ENCODE results near the gene FAM219A.

The FAM219A gene

GRCh38 chr9:34501889-34502425 lies 43.6 kb upstream of the FAM219A start:
- H3K4me3 ChIP-seq: no peak overlapping the region
- H3K27ac ChIP-seq: no peak overlapping the region
- H3K9me3 ChIP-seq (ENCODE audit: low read depth, low read length): no peaks in the 10 kb centered on the region
- H3K36me3 ChIP-seq (ENCODE audit: insufficient read depth, low read length): no peaks in the 10 kb centered on the region
- H3K9ac ChIP-seq (ENCODE audit: insufficient read length): no peak overlapping the region
- DNase-seq (ENCODE audit: low read depth, low spot score): no peak
- no peak for TF ChIP-seq POLR2AphosphoS5 (IDR thresholded peaks at IDR 0.05; ENCODE audit: borderline replicate concordance, low read depth, low read length)
- TF ChIP-seq FOXP2 (optimal IDR thresholded peaks at IDR 0.05; ENCODE audit: control extremely low read depth, extremely low read length, insufficient read depth): no peak
- no peak for TF ChIP-seq EZH2 (IDR thresholded peaks at IDR 0.05)

- no peak overlapping the region for H3K4me3 ChIP-seq
- DNase-seq (ENCODE audit: low read depth, low spot score): no peak
- no peak overlapping the region for H3K27ac ChIP-seq
Measured at GRCh38 chr9:34501372-34501771, 43.0 kb upstream of the FAM219A start.

GRCh38 chr9:34500623-34501267 lies 42.4 kb upstream of the FAM219A start:
- DNase-seq (ENCODE audit: low read depth, low spot score): no peak
- no peak overlapping the region for H3K4me3 ChIP-seq
- no peaks in the 10 kb centered on the region for H3K36me3 ChIP-seq (ENCODE audit: insufficient read depth, low read length)
- no peaks in the 10 kb centered on the region for H3K9me3 ChIP-seq (ENCODE audit: low read depth, low read length)
- TF ChIP-seq EZH2 (IDR thresholded peaks at IDR 0.05) (no peak), FOXP2 (optimal IDR thresholded peaks at IDR 0.05; ENCODE audit: control extremely low read depth, extremely low read length, insufficient read depth) (no peak), POLR2AphosphoS5 (IDR thresholded peaks at IDR 0.05; ENCODE audit: borderline replicate concordance, low read depth, low read length) (no peak)
- H3K27ac ChIP-seq: no peak overlapping the region
- no peak overlapping the region for H3K9ac ChIP-seq (ENCODE audit: insufficient read length)

More at GRCh38 chr9:34501372-34501771, 43.0 kb upstream of the FAM219A start:
- Histone ChIP-seq H3K9me3 (ENCODE audit: low read depth, low read length) (no peaks in the 10 kb centered on the region), H3K9ac (ENCODE audit: insufficient read length) (no peak overlapping the region), H3K36me3 (ENCODE audit: insufficient read depth, low read length) (no peaks in the 10 kb centered on the region)
- TF ChIP-seq POLR2AphosphoS5 (IDR thresholded peaks at IDR 0.05; ENCODE audit: borderline replicate concordance, low read depth, low read length): no peak
- TF ChIP-seq EZH2 (IDR thresholded peaks at IDR 0.05): no peak
- no peak for TF ChIP-seq FOXP2 (optimal IDR thresholded peaks at IDR 0.05; ENCODE audit: control extremely low read depth, extremely low read length, insufficient read depth)

- no peak overlapping the region for H3K27ac ChIP-seq
- no peak overlapping the region for H3K4me3 ChIP-seq
- no peak for TF ChIP-seq POLR2AphosphoS5 (IDR thresholded peaks at IDR 0.05; ENCODE audit: borderline replicate concordance, low read depth, low read length)
- TF ChIP-seq FOXP2 (optimal IDR thresholded peaks at IDR 0.05; ENCODE audit: control extremely low read depth, extremely low read length, insufficient read depth): no peak
- TF ChIP-seq EZH2 (IDR thresholded peaks at IDR 0.05): no peak
- no peaks in the 10 kb centered on the region for H3K36me3 ChIP-seq (ENCODE audit: insufficient read depth, low read length)
- no peak for DNase-seq (ENCODE audit: low read depth, low spot score)
- H3K9me3 ChIP-seq (ENCODE audit: low read depth, low read length): no peaks in the 10 kb centered on the region
- no peak overlapping the region for H3K9ac ChIP-seq (ENCODE audit: insufficient read length)
Measured at GRCh38 chr9:34499076-34499475, 40.7 kb upstream of the FAM219A start.

GRCh38 chr9:34498553-34498952 lies 40.2 kb upstream of the FAM219A start:
- Histone ChIP-seq H3K4me3 (no peak overlapping the region), H3K27ac (no peak overlapping the region), H3K9me3 (ENCODE audit: low read depth, low read length) (no peaks in the 10 kb centered on the region), H3K9ac (ENCODE audit: insufficient read length) (no peak overlapping the region), H3K36me3 (ENCODE audit: insufficient read depth, low read length) (no peaks in the 10 kb centered on the region)
- DNase-seq (ENCODE audit: low read depth, low spot score): no peak
- TF ChIP-seq FOXP2 (optimal IDR thresholded peaks at IDR 0.05; ENCODE audit: control extremely low read depth, extremely low read length, insufficient read depth): no peak
- no peak for TF ChIP-seq POLR2AphosphoS5 (IDR thresholded peaks at IDR 0.05; ENCODE audit: borderline replicate concordance, low read depth, low read length)
- TF ChIP-seq EZH2 (IDR thresholded peaks at IDR 0.05): no peak

GRCh38 chr9:34496149-34496712 lies 37.9 kb upstream of the FAM219A start:
- no peak overlapping the region for H3K27ac ChIP-seq
- no peak for DNase-seq (ENCODE audit: low read depth, low spot score)
- no peak for TF ChIP-seq EZH2 (IDR thresholded peaks at IDR 0.05)
- TF ChIP-seq FOXP2 (optimal IDR thresholded peaks at IDR 0.05; ENCODE audit: control extremely low read depth, extremely low read length, insufficient read depth): no peak
- TF ChIP-seq POLR2AphosphoS5 (IDR thresholded peaks at IDR 0.05; ENCODE audit: borderline replicate concordance, low read depth, low read length): no peak
- no peak overlapping the region for H3K4me3 ChIP-seq
- H3K9ac ChIP-seq (ENCODE audit: insufficient read length): no peak overlapping the region
- H3K36me3 ChIP-seq (ENCODE audit: insufficient read depth, low read length): no peaks in the 10 kb centered on the region
- H3K9me3 ChIP-seq (ENCODE audit: low read depth, low read length): no peaks in the 10 kb centered on the region

GRCh38 chr9:34493972-34494535 lies 35.7 kb upstream of the FAM219A start:
- no peak overlapping the region for H3K4me3 ChIP-seq
- H3K36me3 ChIP-seq (ENCODE audit: insufficient read depth, low read length): no peaks in the 10 kb centered on the region
- TF ChIP-seq FOXP2 (optimal IDR thresholded peaks at IDR 0.05; ENCODE audit: control extremely low read depth, extremely low read length, insufficient read depth) (no peak), POLR2AphosphoS5 (IDR thresholded peaks at IDR 0.05; ENCODE audit: borderline replicate concordance, low read depth, low read length) (no peak), EZH2 (IDR thresholded peaks at IDR 0.05) (no peak)
- H3K27ac ChIP-seq: no peak overlapping the region
- no peak overlapping the region for H3K9ac ChIP-seq (ENCODE audit: insufficient read length)
- no peak for DNase-seq (ENCODE audit: low read depth, low spot score)
- no peaks in the 10 kb centered on the region for H3K9me3 ChIP-seq (ENCODE audit: low read depth, low read length)

- DNase-seq (ENCODE audit: low read depth, low spot score): no peak
- H3K27ac ChIP-seq: no peak overlapping the region
- no peaks in the 10 kb centered on the region for H3K9me3 ChIP-seq (ENCODE audit: low read depth, low read length)
- H3K9ac ChIP-seq (ENCODE audit: insufficient read length): no peak overlapping the region
- TF ChIP-seq FOXP2 (optimal IDR thresholded peaks at IDR 0.05; ENCODE audit: control extremely low read depth, extremely low read length, insufficient read depth) (no peak), POLR2AphosphoS5 (IDR thresholded peaks at IDR 0.05; ENCODE audit: borderline replicate concordance, low read depth, low read length) (no peak), EZH2 (IDR thresholded peaks at IDR 0.05) (no peak)
- no peaks in the 10 kb centered on the region for H3K36me3 ChIP-seq (ENCODE audit: insufficient read depth, low read length)
- no peak overlapping the region for H3K4me3 ChIP-seq
Measured at GRCh38 chr9:34492051-34492450, 33.7 kb upstream of the FAM219A start.
